ENCODE results near the gene PRDM16. TPM values are rescaled to one million over a fixed set of nuclear protein-coding genes. Genes with fewer than 3 reads are reported as not detected.

The PRDM16 gene
- total RNA-seq, 1 experiment from 2014 or later = 0.17 TPM

DNA sequence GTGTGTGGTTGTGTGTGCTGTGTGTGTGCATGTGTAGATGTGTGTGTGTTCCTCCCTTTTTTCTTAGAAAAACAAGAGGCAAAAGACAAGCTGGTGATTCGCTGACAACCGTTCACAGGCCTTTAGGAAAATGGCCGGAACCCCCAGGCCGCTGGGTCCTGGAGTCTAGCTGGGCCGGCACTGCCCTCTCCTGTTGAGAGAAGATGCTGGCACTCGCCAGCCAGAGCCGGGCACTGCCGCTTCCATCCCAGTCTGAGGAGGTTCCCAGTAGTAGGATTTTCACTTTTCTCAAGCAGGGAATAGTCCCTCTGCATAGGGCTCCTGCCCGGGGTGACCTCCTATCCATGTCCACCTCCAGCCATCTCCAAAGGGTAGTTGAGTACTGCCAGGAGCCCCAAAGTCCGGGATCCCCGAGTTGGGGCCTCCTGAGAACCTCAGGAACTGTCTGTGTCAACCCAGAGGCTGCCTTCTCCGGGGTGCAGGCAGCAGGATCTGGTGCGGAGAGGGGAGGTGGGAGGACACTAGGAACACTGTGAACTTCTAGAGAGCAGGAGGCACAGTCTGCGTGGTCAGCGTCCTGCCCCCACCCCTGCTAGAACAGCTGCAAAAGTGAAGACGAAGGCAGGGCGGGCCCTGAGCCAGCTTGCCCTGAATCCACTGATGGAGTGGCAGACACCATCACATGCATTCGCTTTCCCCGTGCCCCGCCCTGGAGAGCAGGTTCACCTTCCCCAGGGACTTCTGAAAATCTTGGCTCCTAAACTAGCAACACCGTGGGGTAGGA, 341.3 kb downstream of the PRDM16 start:
- H4K8ac ChIP-seq (replicated peaks; ENCODE audit: insufficient read length, low read depth, low read length) = peak overlapping the region; percentile 5
- no peak overlapping the region for H2AK5ac ChIP-seq (ENCODE audit: insufficient read length, low read length)
- no CpG with 5 or more reads among the region's 21 CpGs for WGBS (ENCODE audit: extremely low coverage, insufficient read length, low lambda C conversion rate)
- no peaks in the 10 kb centered on the region for H3K23me2 ChIP-seq (ENCODE audit: insufficient read length, low read depth, low read length, poor library complexity, severe bottlenecking)
- Mint-ChIP-seq H3K27ac (no peak overlapping the region), H3K9me3 (no peaks in the 10 kb centered on the region), H3K4me3 (no peak overlapping the region), H3K27me3 (ENCODE audit: low read depth) (peaks cover 1% of the 10 kb centered on the region), H3K4me1 (peaks cover 0 to 3% of the 10 kb centered on the region in 2 experiments; a peak in 1 of 4 replicates), H3K36me3 (ENCODE audit: insufficient read depth in 1 of 3, low read depth in 3 of 3) (no peaks in the 10 kb centered on the region)
- peaks cover 2% of the 10 kb centered on the region for H4K20me1 ChIP-seq (ENCODE audit: control insufficient read depth, insufficient read depth, insufficient read length)
- H3K9ac ChIP-seq (ENCODE audit: extremely low read depth, insufficient read length, low read length) = no peak overlapping the region
- no peak overlapping the region for H3K27ac ChIP-seq (ENCODE audit: insufficient read length, low read depth, low read length)
- no peak overlapping the region for H3K4me2 ChIP-seq (ENCODE audit: insufficient read depth, insufficient read length, low read length)
- no peak overlapping the region for H2BK20ac ChIP-seq (ENCODE audit: low read depth, low read length, poor library complexity, severe bottlenecking)
- H3K27me3 ChIP-seq (ENCODE audit: insufficient read depth, low read length) = no peaks in the 10 kb centered on the region; the same call in 1 of the 2 replicates
- no peak overlapping the region for H3K23ac ChIP-seq (ENCODE audit: insufficient read length, low read depth, low read length)
- H3K79me2 ChIP-seq (ENCODE audit: insufficient read depth, low read length) = no peaks in the 10 kb centered on the region
- H4K5ac ChIP-seq (ENCODE audit: insufficient read length, low read depth, low read length) = no peak overlapping the region
- no peak overlapping the region for H2BK15ac ChIP-seq (ENCODE audit: low read depth, low read length)
- H3K79me1 ChIP-seq (ENCODE audit: insufficient read depth, low read depth, low read length, poor library complexity, severe bottlenecking) = no peaks in the 10 kb centered on the region
- no peak overlapping the region for H2AFZ ChIP-seq (ENCODE audit: low read length)
- H3K9me3 ChIP-seq (ENCODE audit: control insufficient read depth, low read depth, low read length) = no peaks in the 10 kb centered on the region
- TF ChIP-seq, protein P1, sequence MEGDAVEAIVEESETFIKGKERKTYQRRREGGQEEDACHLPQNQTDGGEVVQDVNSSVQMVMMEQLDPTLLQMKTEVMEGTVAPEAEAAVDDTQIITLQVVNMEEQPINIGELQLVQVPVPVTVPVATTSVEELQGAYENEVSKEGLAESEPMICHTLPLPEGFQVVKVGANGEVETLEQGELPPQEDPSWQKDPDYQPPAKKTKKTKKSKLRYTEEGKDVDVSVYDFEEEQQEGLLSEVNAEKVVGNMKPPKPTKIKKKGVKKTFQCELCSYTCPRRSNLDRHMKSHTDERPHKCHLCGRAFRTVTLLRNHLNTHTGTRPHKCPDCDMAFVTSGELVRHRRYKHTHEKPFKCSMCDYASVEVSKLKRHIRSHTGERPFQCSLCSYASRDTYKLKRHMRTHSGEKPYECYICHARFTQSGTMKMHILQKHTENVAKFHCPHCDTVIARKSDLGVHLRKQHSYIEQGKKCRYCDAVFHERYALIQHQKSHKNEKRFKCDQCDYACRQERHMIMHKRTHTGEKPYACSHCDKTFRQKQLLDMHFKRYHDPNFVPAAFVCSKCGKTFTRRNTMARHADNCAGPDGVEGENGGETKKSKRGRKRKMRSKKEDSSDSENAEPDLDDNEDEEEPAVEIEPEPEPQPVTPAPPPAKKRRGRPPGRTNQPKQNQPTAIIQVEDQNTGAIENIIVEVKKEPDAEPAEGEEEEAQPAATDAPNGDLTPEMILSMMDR (conservative IDR thresholded peaks at IDR 0.05) = peak; percentile 62
- no peak overlapping the region for H2BK12ac ChIP-seq (ENCODE audit: insufficient read length, low read depth, low read length)
- H3K14ac ChIP-seq (ENCODE audit: insufficient read depth, low read length) = no peak overlapping the region
- peak; percentile 44 for DNase-seq
- peak overlapping the region; percentile 73 for H3K18ac ChIP-seq (ENCODE audit: insufficient read length, low read depth, low read length)
- no peak overlapping the region for H3T11ph ChIP-seq (ENCODE audit: low read length)
- H4K91ac ChIP-seq (ENCODE audit: insufficient read length, low read depth, low read length) = no peak overlapping the region
- no peak overlapping the region for H3K56ac ChIP-seq (ENCODE audit: insufficient read length, low read depth, low read length)
- no peak overlapping the region for H2BK120ac ChIP-seq (ENCODE audit: low read depth, low read length, poor library complexity, severe bottlenecking)
- H2BK5ac ChIP-seq (ENCODE audit: insufficient read length, low read length) = no peak overlapping the region
- no peaks in the 10 kb centered on the region for H3K4me1 ChIP-seq (ENCODE audit: insufficient read depth, low read length)
- H3K4ac ChIP-seq (ENCODE audit: low read depth, low read length) = no peak overlapping the region

Data from H9 (cell line).